HG03571 (cell line): Measurements from ENCODE around the gene USP24.

ENCODE experiments used
- ATAC-seq: cut with Tn5 transposase; IDR thresholded peaks from one replicate; pipeline ENCODE4 v1.9.1; 2021; ENCODE audit not compliant: unreplicated experiment

Gene USP24

GRCh38 chr1:55167224-55167871, 47.8 kb downstream of the USP24 start:
- no peak for ATAC-seq

GRCh38 chr1:55164906-55165305, 50.3 kb downstream of the USP24 start:
- ATAC-seq, result no peak

- no peak for ATAC-seq
These were observed 55.6 kb downstream of the USP24 start for GRCh38 chr1:55159571-55159970.

GRCh38 chr1:55156608-55157007, 58.6 kb downstream of the USP24 start:
- ATAC-seq, result no peak

- no peak for ATAC-seq
These were observed 59.1 kb downstream of the USP24 start for GRCh38 chr1:55156093-55156492.

GRCh38 chr1:55155522-55155921, 59.6 kb downstream of the USP24 start:
- no peak for ATAC-seq

- no peak for ATAC-seq
These were observed 60.5 kb downstream of the USP24 start for GRCh38 chr1:55154616-55155015.

- no peak for ATAC-seq
These were observed 62.1 kb downstream of the USP24 start for GRCh38 chr1:55153031-55153430.

GRCh38 chr1:55150880-55151588, 64.1 kb downstream of the USP24 start:
- no peak for ATAC-seq

- ATAC-seq, result no peak
These were observed 66.5 kb downstream of the USP24 start for GRCh38 chr1:55148676-55149075.

GRCh38 chr1:55147524-55147923, 67.6 kb downstream of the USP24 start:
- no peak for ATAC-seq

GRCh38 chr1:55146781-55147180, 68.4 kb downstream of the USP24 start:
- ATAC-seq, result no peak

- ATAC-seq, result no peak
These were observed 70.3 kb downstream of the USP24 start for GRCh38 chr1:55144886-55145285.

GRCh38 chr1:55143684-55144083, 71.5 kb downstream of the USP24 start:
- ATAC-seq, result no peak

GRCh38 chr1:55141295-55141893, 73.8 kb downstream of the USP24 start:
- ATAC-seq, result no peak

- peak; percentile 72 for ATAC-seq
These were observed 74.6 kb downstream of the USP24 start for GRCh38 chr1:55140546-55140983.

- ATAC-seq, result no peak
These were observed 75.0 kb downstream of the USP24 start for GRCh38 chr1:55140137-55140536.

- ATAC-seq, result no peak
These were observed 76.3 kb downstream of the USP24 start for GRCh38 chr1:55138823-55139222.

GRCh38 chr1:55134152-55134808, 80.9 kb downstream of the USP24 start:
- no peak for ATAC-seq

- no peak for ATAC-seq
These were observed 83.4 kb downstream of the USP24 start for GRCh38 chr1:55131801-55132200.

- ATAC-seq, result no peak
These were observed 83.9 kb downstream of the USP24 start for GRCh38 chr1:55131218-55131617.
